ENCODE data around the gene SLC25A13.

Gene SLC25A13

DNA sequence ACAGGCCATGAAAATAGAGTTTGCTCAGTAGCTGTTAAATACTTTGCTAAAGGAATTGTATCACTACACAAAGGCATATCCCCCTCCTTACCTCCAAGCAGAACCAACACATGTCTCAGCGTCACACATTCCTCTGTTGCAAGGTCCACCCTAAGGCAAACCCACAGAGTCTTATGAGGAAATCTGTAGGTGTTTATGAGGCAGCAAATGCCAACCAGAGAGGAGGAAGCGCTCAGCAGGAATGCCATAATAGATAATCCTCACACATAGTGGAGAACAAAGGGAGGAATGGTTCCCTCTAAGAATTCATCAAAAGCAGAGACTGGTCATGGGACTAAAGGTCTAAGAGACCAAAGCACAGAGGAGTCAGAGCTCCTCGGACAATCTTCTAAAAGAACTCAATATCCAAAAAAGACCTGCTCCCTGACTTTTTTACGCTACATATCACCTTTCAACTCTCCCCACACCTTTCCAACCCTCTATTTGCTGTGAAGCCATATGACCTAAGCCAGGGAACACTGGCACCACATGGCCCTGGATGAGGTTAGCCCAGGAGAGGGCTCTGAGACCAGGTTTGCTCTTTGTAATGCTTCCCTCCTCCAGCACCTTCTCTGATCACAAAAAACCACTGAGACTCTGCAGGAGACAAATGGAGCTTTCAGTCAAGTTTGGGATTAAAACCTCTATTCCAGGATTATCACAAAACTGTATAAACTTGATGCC lies 7.3 kb downstream of the SLC25A13 start (continued):
- TF ChIP-seq, protein P1, sequence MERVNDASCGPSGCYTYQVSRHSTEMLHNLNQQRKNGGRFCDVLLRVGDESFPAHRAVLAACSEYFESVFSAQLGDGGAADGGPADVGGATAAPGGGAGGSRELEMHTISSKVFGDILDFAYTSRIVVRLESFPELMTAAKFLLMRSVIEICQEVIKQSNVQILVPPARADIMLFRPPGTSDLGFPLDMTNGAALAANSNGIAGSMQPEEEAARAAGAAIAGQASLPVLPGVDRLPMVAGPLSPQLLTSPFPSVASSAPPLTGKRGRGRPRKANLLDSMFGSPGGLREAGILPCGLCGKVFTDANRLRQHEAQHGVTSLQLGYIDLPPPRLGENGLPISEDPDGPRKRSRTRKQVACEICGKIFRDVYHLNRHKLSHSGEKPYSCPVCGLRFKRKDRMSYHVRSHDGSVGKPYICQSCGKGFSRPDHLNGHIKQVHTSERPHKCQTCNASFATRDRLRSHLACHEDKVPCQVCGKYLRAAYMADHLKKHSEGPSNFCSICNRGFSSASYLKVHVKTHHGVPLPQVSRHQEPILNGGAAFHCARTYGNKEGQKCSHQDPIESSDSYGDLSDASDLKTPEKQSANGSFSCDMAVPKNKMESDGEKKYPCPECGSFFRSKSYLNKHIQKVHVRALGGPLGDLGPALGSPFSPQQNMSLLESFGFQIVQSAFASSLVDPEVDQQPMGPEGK (CRISPR knock-in tag; IDR thresholded peaks at IDR 0.05; ENCODE audit: borderline replicate concordance), result no peak
- TF ChIP-seq TOX (CRISPR knock-in tag; IDR thresholded peaks at IDR 0.05; ENCODE audit: borderline replicate concordance) (no peak), ZNF70 (CRISPR knock-in tag; IDR thresholded peaks at IDR 0.05) (no peak), TCF4 (CRISPR knock-in tag; IDR thresholded peaks at IDR 0.05; ENCODE audit: borderline replicate concordance) (no peak), RARB (CRISPR knock-in tag; IDR thresholded peaks at IDR 0.05) (no peak), ISL1 (CRISPR knock-in tag; IDR thresholded peaks at IDR 0.05) (no peak), PPARA (CRISPR knock-in tag; IDR thresholded peaks at IDR 0.05; ENCODE audit: borderline replicate concordance) (no peak), OSR1 (CRISPR knock-in tag; IDR thresholded peaks at IDR 0.05) (no peak), ESRRG (CRISPR knock-in tag; IDR thresholded peaks at IDR 0.05) (no peak), GLIS3 (CRISPR knock-in tag; IDR thresholded peaks at IDR 0.05) (no peak), SNAI2 (CRISPR knock-in tag; IDR thresholded peaks at IDR 0.05) (no peak), BACH2 (CRISPR knock-in tag; IDR thresholded peaks at IDR 0.05; ENCODE audit: borderline replicate concordance) (no peak)
- TF ChIP-seq, protein P2, sequence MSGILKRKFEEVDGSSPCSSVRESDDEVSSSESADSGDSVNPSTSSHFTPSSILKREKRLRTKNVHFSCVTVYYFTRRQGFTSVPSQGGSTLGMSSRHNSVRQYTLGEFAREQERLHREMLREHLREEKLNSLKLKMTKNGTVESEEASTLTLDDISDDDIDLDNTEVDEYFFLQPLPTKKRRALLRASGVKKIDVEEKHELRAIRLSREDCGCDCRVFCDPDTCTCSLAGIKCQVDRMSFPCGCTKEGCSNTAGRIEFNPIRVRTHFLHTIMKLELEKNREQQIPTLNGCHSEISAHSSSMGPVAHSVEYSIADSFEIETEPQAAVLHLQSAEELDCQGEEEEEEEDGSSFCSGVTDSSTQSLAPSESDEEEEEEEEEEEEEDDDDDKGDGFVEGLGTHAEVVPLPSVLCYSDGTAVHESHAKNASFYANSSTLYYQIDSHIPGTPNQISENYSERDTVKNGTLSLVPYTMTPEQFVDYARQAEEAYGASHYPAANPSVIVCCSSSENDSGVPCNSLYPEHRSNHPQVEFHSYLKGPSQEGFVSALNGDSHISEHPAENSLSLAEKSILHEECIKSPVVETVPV (CRISPR knock-in tag; IDR thresholded peaks at IDR 0.05), result no peak

DNA sequence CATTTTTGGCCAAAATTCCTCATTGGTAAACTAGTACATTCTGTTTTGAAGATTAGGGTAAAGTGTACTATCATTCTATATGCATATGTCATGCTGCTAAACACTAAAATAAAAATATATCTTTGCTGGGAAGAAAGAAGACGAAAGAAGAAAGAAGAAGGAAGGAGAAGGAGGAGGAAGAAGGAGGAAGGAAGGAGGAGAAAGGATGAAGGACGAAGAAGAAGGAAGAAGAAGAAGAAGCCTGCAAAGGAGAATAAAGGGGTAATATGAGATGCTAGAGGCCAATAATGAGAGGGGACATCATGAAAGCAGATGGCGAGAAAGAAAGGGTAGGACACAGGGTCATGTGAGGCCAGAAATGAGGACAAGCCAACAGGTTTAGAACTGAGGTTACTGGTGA lies 8.0 kb downstream of the SLC25A13 start:
- TF ChIP-seq RARB (CRISPR knock-in tag; IDR thresholded peaks at IDR 0.05) (no peak), PPARA (CRISPR knock-in tag; IDR thresholded peaks at IDR 0.05; ENCODE audit: borderline replicate concordance) (no peak), SNAI2 (CRISPR knock-in tag; IDR thresholded peaks at IDR 0.05) (no peak), CSDC2 (CRISPR knock-in tag; IDR thresholded peaks at IDR 0.05) (no peak), TCF4 (CRISPR knock-in tag; IDR thresholded peaks at IDR 0.05; ENCODE audit: borderline replicate concordance) (no peak), ZNF565 (CRISPR knock-in tag; conservative IDR thresholded peaks at IDR 0.05; ENCODE audit: low read depth) (no peak), ARNTL (CRISPR knock-in tag; IDR thresholded peaks at IDR 0.05; ENCODE audit: borderline replicate concordance, low read depth) (no peak), ZC3H10 (CRISPR knock-in tag; IDR thresholded peaks at IDR 0.05) (no peak), ZFP3 (CRISPR knock-in tag; IDR thresholded peaks at IDR 0.05) (no peak), ESRRG (CRISPR knock-in tag; IDR thresholded peaks at IDR 0.05) (no peak), ZNF70 (CRISPR knock-in tag; IDR thresholded peaks at IDR 0.05) (no peak), GLIS3 (CRISPR knock-in tag; IDR thresholded peaks at IDR 0.05) (no peak), BACH2 (CRISPR knock-in tag; IDR thresholded peaks at IDR 0.05; ENCODE audit: borderline replicate concordance) (no peak), TOX (CRISPR knock-in tag; IDR thresholded peaks at IDR 0.05; ENCODE audit: borderline replicate concordance) (no peak), ISL1 (CRISPR knock-in tag; IDR thresholded peaks at IDR 0.05) (no peak)
- TF ChIP-seq, protein P3, sequence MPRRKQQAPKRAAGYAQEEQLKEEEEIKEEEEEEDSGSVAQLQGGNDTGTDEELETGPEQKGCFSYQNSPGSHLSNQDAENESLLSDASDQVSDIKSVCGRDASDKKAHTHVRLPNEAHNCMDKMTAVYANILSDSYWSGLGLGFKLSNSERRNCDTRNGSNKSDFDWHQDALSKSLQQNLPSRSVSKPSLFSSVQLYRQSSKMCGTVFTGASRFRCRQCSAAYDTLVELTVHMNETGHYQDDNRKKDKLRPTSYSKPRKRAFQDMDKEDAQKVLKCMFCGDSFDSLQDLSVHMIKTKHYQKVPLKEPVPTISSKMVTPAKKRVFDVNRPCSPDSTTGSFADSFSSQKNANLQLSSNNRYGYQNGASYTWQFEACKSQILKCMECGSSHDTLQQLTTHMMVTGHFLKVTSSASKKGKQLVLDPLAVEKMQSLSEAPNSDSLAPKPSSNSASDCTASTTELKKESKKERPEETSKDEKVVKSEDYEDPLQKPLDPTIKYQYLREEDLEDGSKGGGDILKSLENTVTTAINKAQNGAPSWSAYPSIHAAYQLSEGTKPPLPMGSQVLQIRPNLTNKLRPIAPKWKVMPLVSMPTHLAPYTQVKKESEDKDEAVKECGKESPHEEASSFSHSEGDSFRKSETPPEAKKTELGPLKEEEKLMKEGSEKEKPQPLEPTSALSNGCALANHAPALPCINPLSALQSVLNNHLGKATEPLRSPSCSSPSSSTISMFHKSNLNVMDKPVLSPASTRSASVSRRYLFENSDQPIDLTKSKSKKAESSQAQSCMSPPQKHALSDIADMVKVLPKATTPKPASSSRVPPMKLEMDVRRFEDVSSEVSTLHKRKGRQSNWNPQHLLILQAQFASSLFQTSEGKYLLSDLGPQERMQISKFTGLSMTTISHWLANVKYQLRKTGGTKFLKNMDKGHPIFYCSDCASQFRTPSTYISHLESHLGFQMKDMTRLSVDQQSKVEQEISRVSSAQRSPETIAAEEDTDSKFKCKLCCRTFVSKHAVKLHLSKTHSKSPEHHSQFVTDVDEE (CRISPR knock-in tag; IDR thresholded peaks at IDR 0.05), result no peak
- TF ChIP-seq, protein P2 (CRISPR knock-in tag; IDR thresholded peaks at IDR 0.05), result no peak
- TF ChIP-seq, protein P4, sequence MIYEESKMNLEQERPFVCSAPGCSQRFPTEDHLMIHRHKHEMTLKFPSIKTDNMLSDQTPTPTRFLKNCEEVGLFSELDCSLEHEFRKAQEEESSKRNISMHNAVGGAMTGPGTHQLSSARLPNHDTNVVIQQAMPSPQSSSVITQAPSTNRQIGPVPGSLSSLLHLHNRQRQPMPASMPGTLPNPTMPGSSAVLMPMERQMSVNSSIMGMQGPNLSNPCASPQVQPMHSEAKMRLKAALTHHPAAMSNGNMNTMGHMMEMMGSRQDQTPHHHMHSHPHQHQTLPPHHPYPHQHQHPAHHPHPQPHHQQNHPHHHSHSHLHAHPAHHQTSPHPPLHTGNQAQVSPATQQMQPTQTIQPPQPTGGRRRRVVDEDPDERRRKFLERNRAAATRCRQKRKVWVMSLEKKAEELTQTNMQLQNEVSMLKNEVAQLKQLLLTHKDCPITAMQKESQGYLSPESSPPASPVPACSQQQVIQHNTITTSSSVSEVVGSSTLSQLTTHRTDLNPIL (CRISPR knock-in tag; IDR thresholded peaks at IDR 0.05; ENCODE audit: low read depth), result no peak
- ATAC-seq, result no peak

Data from SK-N-SH treated with all-trans-retinoic acid at 6 μM for 48 hours (cell line).